Tibial artery (tissue), 4 donors: Measurements from ENCODE around the gene GHR.

Experiments used
- DNase-seq, 2 donors: peaks; one replicate each; pipeline ENCODE4 v3.0.0-alpha.2; 2019
- H3K27ac ChIP-seq, 2 donors: fragments of 200-600 bp; sonication (generic) in 1 of 2; 1 replicate in 1 of 2; 2 replicates in 1 of 2; pipeline ENCODE4 v1.5.1; 2018 to 2019; ENCODE audit warnings: mild to moderate bottlenecking in 1 of 2
- H3K27me3 ChIP-seq, 2 donors: fragments of 200-600 bp; sonication (generic) in 1 of 2; one replicate each; pipeline versions ENCODE4 v1.5.1 to v1.6.0; 2016 to 2019
- H3K36me3 ChIP-seq, 3 donors: fragments of 200-600 bp; sonication (generic) in 2 of 3; one replicate each; pipeline ENCODE4 v1.5.1; 2016 to 2019; ENCODE audit warnings: mild to moderate bottlenecking in 2 of 3
- H3K4me1 ChIP-seq, 4 donors: fragments of 200-600 bp; sonication (generic) in 2 of 4; 1 replicate in 3 of 4; 2 replicates in 1 of 4; pipeline ENCODE4 v1.5.1; 2016 to 2019
- H3K4me3 ChIP-seq, 2 donors: fragments of 200-600 bp; sonication (generic) in 1 of 2; 1 replicate in 1 of 2; 2 replicates in 1 of 2; pipeline ENCODE4 v1.5.1; 2018 to 2019; ENCODE audit warnings: mild to moderate bottlenecking in 2 of 2
- H3K9me3 ChIP-seq, 3 donors: fragments of 200-600 bp; sonication (generic) in 1 of 3; one replicate each; pipeline ENCODE4 v1.5.1; 2016 to 2019
- intact Hi-C: fragments of 100-400 bp; cut with DNase I; formaldehyde crosslinking; loops from one replicate; pipeline ENCODE4 v1.15.0; 2023; ENCODE audit warnings: low total_unique reads
- TF ChIP-seq, protein P1 (sequence below), 2 experiments: fragments of 200-600 bp in 1 of 2; fragments of 450-650 bp in 1 of 2; IDR thresholded peaks; one replicate each; pipeline ENCODE4 v1.5.1; 2017 to 2019; ENCODE audit warnings: antibody characterized with exemption in 2 of 2, mild to moderate bottlenecking in 1 of 2, moderate library complexity in 1 of 2

The GHR gene

GRCh38 chr5:42641336-42642005, 218.2 kb downstream of the GHR start:
- Histone ChIP-seq H3K9me3 (no peaks in the 10 kb centered on the region), H3K36me3 (no peaks in the 10 kb centered on the region), H3K27me3 (no peaks in the 10 kb centered on the region), H3K4me3 (no peak overlapping the region), H3K27ac (no peak overlapping the region), H3K4me1 (no peaks in the 10 kb centered on the region)
- TF ChIP-seq, protein P1, sequence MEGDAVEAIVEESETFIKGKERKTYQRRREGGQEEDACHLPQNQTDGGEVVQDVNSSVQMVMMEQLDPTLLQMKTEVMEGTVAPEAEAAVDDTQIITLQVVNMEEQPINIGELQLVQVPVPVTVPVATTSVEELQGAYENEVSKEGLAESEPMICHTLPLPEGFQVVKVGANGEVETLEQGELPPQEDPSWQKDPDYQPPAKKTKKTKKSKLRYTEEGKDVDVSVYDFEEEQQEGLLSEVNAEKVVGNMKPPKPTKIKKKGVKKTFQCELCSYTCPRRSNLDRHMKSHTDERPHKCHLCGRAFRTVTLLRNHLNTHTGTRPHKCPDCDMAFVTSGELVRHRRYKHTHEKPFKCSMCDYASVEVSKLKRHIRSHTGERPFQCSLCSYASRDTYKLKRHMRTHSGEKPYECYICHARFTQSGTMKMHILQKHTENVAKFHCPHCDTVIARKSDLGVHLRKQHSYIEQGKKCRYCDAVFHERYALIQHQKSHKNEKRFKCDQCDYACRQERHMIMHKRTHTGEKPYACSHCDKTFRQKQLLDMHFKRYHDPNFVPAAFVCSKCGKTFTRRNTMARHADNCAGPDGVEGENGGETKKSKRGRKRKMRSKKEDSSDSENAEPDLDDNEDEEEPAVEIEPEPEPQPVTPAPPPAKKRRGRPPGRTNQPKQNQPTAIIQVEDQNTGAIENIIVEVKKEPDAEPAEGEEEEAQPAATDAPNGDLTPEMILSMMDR (IDR thresholded peaks at IDR 0.05) = no peak
- DNase-seq = no peak
- intact Hi-C loops = no loop called here

DNA sequence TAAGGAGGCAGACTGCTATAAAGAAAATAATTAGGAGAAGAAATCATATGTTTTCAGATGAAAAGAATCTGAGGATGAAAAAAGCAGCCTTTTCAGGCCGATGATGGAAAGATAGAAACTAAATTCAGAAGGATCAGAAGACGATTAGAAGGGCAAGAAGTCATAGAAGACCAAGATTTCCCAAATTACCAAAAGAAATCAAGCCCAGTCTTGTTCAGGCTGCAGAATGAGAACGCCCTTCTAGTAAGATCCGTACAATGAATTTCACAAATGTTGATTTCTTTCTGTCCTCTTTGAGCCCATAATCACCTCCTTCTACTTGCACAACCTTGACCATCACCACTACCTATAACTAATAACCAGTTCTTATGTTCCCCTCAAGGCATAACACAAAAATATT, 218.8 kb downstream of the GHR start:
- intact Hi-C loops = no loop called here
- H3K27me3 ChIP-seq = no peaks in the 10 kb centered on the region
- no peak for DNase-seq
- no peaks in the 10 kb centered on the region for H3K4me1 ChIP-seq
- H3K27ac ChIP-seq = no peak overlapping the region
- H3K36me3 ChIP-seq = no peaks in the 10 kb centered on the region
- H3K4me3 ChIP-seq = no peak overlapping the region
- TF ChIP-seq, protein P1 (IDR thresholded peaks at IDR 0.05) = no peak
- no peaks in the 10 kb centered on the region for H3K9me3 ChIP-seq

GRCh38 chr5:42643360-42643759, 220.1 kb downstream of the GHR start:
- intact Hi-C loops = no loop called here
- no peaks in the 10 kb centered on the region for H3K36me3 ChIP-seq
- no peak overlapping the region for H3K27ac ChIP-seq
- TF ChIP-seq, protein P1 (IDR thresholded peaks at IDR 0.05) = no peak
- no peaks in the 10 kb centered on the region for H3K9me3 ChIP-seq
- no peaks in the 10 kb centered on the region for H3K4me1 ChIP-seq
- H3K4me3 ChIP-seq = no peak overlapping the region
- DNase-seq = no peak
- no peaks in the 10 kb centered on the region for H3K27me3 ChIP-seq

- H3K27ac ChIP-seq = no peak overlapping the region
- intact Hi-C loops = no loop called here
- TF ChIP-seq, protein P1 (IDR thresholded peaks at IDR 0.05) = no peak
Observed at GRCh38 chr5:42645138-42645537, 221.9 kb downstream of the GHR start.

GRCh38 chr5:42648036-42648435, 224.8 kb downstream of the GHR start:
- H3K36me3 ChIP-seq = no peaks in the 10 kb centered on the region
- H3K27me3 ChIP-seq = no peaks in the 10 kb centered on the region
- DNase-seq = no peak
- no peak overlapping the region for H3K27ac ChIP-seq
- TF ChIP-seq, protein P1 (IDR thresholded peaks at IDR 0.05) = no peak
- H3K4me3 ChIP-seq = no peak overlapping the region
- H3K9me3 ChIP-seq = no peaks in the 10 kb centered on the region
- no peaks in the 10 kb centered on the region for H3K4me1 ChIP-seq
- intact Hi-C loops = no loop called here

More at GRCh38 chr5:42645138-42645537, 221.9 kb downstream of the GHR start:
- H3K4me3 ChIP-seq = no peak overlapping the region
- no peaks in the 10 kb centered on the region for H3K27me3 ChIP-seq
- no peaks in the 10 kb centered on the region for H3K9me3 ChIP-seq
- H3K4me1 ChIP-seq = no peaks in the 10 kb centered on the region
- DNase-seq = no peak
- no peaks in the 10 kb centered on the region for H3K36me3 ChIP-seq

GRCh38 chr5:42648915-42649314, 225.7 kb downstream of the GHR start:
- TF ChIP-seq, protein P1 (IDR thresholded peaks at IDR 0.05) = no peak
- H3K9me3 ChIP-seq = no peaks in the 10 kb centered on the region
- no peaks in the 10 kb centered on the region for H3K27me3 ChIP-seq
- H3K4me1 ChIP-seq = no peaks in the 10 kb centered on the region
- H3K4me3 ChIP-seq = no peak overlapping the region
- H3K27ac ChIP-seq = no peak overlapping the region
- no peaks in the 10 kb centered on the region for H3K36me3 ChIP-seq
- no peak for DNase-seq
- intact Hi-C loops = no loop called here
